Left kidney (tissue), 2 donors: Measurements from ENCODE around the gene FKBP1A. TPM values are rescaled to one million over a fixed set of nuclear protein-coding genes. Genes with fewer than 3 reads are reported as not detected.
"Not testable (repeated sequence)": the region's sequence is repeated elsewhere in the genome, so short reads cannot be mapped to it uniquely, and the experiment has no call there.

Source experiments
- DNase-seq: peaks from one replicate; pipeline ENCODE4 v3.0.0-alpha.2; 2013
- polyA plus RNA-seq: library from polyadenylated mRNA; unstranded; fragments of 120-200 nt; gene quantifications from one replicate; pipeline ENCODE4 v1.2.1, GENCODE V29; 2013; ENCODE audit not compliant: insufficient read length

Gene FKBP1A
- polyA plus RNA-seq, 1 donor, result 362 TPM

GRCh38 chr20:1420066-1420465 is 27.2 kb upstream of the FKBP1A start:
- DNase-seq, result no peak

DNA sequence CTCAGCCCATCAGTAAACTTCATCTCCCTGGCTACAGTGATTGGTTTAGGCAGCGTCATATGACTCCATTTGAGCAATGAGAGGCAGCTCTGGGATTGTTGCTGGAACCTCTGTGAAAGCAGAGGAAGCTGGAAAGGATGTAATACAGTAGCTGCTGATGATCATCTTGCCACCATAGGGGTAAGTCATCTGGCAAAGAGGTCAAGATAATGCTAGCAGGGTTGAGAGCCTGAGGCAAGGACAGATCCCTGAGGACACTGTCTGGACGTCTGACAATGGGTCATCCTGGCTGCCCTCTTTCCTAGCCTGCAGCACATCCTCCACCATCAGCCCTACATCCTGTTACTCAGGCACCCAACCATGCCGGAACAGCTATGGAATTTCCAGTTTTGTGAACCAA is 25.5 kb upstream of the FKBP1A start:
- DNase-seq, result no peak

DNA sequence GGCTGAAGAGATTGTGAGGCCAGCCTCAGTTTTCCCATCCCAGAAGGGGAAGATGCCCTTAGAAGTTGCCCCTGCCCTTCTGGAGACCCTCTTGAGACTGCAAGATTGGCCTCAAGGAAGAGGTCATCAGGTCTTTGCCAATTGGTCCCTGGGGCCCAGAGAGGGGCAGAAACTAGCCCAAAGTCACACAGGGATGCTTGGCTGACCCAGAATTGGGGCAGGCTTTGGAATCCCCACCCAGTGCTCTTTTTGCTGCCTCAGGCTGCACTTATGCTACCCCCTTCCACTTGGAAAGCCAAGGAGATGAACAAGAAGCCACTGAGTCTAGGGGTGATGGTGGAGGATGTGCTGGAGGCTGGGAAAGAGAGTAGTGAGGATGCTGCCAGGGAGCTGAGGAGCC is 24.9 kb upstream of the FKBP1A start:
- DNase-seq, result no peak

GRCh38 chr20:1417273-1417672 is 24.4 kb upstream of the FKBP1A start:
- no peak for DNase-seq

DNA sequence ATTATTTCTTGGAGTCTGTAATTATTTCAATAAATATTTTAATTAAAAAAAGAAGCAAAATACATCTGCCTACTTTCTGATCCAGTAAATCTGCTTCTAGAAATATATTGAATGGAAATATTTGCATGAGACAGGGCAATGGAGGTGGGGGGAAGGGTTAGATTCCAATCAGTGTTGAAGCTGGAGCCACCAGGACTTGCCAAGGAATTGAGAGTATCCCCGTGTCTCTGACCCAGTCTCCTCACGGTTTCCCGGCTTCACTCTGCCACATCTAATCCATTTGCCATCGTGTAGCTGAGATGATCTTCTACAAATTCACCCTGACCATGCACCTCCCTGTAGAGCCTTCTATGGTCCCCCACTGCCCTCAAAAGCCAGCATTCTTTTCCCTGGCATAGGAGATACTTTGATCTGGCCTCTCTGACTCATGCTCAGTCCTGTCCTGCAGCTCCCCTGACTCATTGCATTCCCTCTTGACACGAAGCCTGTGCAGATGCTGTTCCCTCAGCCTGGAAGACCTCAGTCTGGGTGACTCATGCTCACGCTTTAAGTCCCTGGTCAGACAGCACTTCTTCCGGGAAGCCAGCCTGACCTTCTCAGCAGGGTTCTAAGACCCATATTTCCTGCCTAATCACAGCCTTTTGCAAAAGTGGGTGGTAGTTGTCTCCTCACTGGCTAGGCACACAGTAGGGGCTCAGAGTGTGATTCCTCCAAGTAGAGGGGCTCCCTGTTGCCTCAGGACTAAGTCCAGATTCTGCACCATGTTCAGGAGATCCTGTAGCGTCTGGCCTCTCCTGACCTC is 23.0 kb upstream of the FKBP1A start:
- no peak for DNase-seq

- no peak for DNase-seq
Observed at GRCh38 chr20:1414982-1415381, 22.1 kb upstream of the FKBP1A start.

GRCh38 chr20:1405801-1406200 is 12.9 kb upstream of the FKBP1A start:
- DNase-seq, result no peak

DNA sequence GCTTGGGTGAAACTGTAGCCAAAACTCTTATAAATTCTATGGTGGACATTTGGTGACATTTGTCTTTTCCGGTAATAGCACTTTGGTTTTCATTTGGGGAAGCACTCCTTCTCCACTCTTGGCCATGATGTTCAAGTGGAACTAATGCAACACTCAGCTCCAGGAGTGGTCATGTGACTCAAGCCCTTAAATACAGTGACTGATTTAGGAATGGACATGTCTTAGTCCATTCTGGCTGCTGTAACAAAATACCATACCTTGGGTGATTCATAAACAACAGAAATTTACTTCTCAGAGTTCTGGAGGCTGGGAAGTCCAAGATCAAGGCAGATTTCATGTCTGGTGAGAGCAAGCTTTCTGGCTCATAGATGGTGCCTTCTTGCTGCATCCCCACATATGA is 10.8 kb upstream of the FKBP1A start:
- DNase-seq, result no peak

- DNase-seq, result no peak
Observed at GRCh38 chr20:1402149-1402548, 9.3 kb upstream of the FKBP1A start.

GRCh38 chr20:1401451-1401907 is 8.6 kb upstream of the FKBP1A start:
- no peak for DNase-seq

- DNase-seq, result not testable (repeated sequence)
Observed at GRCh38 chr20:1399678-1400366, 7.0 kb upstream of the FKBP1A start.

- DNase-seq, result not testable (repeated sequence)
Observed at GRCh38 chr20:1398185-1398584, 5.3 kb upstream of the FKBP1A start.

DNA sequence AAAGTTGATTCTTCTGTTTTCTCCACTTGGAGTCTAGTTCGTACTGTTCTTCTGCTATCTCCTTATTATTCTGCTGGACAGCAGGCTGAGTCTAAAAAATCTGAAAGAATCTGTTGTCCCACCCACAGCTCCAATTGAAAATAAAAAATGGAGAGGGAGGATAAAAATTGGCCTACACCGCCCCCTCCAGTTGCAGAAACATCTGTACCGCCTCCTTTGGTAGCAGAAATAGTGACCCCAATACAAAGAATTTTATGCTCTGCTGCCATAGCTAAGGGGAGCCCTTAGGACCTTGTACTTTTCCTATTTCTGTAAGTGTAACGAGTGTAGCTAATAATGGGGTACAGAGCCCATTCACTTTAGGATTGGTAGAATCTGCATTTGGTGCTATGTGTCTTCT is 4.9 kb upstream of the FKBP1A start:
- no peak for DNase-seq

DNA sequence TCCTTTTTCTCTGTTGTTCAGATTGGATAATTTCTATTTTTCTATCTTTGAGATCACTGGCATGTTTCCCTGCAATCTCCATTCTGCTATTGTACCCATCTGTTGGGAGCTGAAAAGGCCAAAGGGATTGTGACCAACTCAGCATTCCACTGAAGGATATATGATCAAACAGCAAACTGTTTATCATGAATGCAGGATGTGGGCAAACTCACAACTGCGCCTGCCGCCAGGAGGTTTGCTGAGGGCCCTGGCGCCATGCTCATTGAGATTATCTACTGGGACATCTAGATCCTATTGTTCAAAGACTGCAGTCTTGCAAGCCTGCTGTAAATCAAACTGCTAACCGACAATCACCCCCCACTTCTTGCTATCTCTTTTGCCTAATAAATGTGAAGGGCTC is 3.8 kb upstream of the FKBP1A start:
- no peak for DNase-seq

DNA sequence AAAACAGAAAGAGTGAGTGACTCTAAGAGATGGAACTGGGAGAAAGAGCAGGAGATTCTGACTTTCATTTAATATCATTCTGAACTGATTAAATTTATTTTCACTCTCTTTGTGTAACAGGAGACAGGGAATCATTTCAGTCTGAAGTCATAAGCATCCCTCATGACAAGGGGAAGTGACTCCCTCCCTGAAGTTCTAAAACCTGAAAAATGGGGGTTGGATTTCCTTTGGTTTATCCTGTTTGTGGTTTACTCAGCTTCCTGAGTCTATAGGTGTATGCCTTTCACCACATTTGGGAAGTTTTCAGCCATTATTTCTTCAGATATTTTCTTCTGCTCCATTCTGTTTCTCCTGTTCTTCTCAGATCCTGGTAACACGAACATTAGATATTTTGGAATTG is 3.4 kb upstream of the FKBP1A start:
- DNase-seq, result no peak

DNA sequence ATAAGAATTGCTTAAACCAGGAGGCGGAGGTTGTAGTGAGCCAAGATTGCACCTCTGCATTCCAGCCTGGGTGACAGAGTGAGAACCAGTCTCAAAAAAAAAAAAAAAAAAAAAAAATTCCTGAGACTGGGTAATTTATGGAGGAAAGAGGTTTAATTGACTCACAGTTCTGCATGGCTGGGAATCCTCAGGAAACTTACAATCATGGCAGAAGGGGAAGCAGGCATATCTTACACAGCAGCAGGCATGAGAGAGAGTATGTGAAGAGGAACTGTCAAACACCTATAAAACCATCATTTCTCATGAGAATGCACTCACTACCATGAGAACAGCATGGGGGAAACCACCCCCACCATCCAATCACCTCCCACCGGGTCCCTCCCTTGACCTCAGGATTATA is 1.8 kb upstream of the FKBP1A start:
- no peak for DNase-seq

DNA sequence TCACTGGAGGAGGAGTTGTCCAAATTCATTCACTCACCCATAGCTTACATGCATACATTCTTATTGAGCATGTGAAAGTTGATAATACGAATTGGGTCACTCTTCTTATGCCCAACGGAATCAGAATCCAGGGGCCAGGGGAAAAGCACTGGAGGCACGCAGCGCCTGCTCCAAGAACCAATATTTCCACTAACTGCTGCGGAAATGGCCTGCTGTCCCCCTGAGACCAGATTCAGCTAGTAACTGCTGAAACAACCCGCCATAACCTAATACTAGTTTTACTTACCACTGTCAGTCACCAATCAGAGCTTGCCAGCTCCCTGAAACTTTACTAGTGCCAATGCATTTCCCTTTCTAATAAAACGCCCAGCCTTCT is 641 bp upstream of the FKBP1A start:
- DNase-seq, result no peak

DNA sequence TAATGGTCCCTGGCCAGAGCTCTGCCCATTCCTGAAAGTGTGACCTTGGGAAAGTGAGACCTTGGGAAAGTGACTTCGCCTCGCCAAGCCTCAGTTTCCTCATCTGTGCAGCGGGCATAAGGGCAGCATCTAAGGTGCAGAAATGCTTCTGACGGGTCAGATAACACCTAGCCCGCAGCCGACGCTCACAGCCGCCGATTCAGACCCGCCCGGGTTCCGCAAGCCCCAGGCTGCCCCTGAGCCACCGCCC is 486 bp downstream of the FKBP1A start:
- DNase-seq, result no peak

DNA sequence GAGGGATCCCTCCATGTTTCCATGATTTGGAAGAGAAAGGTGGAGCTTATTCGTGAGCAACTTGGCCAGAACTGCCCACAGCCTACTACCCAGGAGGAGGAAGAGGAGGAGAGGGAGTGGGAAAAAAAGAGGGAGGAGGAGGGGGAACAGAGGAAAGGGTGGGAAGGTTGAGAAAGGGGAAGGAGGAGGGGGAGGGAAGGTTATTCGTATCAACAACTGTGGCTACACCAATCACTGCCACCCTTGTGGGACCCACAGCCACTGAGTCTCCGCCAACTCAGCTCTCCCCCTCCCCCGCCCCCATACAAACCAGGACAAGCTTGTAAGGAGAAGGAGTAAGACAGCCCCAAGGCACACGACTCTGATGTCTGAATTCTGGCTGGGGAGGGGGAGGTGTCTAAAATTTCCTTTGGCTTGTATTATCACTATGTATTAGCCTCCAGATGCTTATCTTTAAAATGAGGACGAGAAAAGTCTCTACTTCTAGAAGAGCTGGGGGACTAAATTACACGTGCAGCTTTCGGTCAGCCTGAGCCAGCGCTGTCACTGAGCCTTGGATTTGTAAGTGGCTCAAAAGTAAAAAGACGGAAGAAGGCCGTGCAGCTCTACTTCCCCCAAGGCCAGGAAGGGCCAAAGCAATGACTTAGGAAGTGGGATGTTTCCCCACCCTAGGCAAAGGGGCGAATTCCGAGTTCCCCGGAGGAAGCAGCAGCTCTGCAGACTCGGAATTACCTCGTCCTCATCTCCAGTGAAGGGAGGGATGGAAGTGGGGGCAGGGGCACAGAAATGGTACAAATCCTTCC is 1.0 kb downstream of the FKBP1A start:
- no peak for DNase-seq

DNA sequence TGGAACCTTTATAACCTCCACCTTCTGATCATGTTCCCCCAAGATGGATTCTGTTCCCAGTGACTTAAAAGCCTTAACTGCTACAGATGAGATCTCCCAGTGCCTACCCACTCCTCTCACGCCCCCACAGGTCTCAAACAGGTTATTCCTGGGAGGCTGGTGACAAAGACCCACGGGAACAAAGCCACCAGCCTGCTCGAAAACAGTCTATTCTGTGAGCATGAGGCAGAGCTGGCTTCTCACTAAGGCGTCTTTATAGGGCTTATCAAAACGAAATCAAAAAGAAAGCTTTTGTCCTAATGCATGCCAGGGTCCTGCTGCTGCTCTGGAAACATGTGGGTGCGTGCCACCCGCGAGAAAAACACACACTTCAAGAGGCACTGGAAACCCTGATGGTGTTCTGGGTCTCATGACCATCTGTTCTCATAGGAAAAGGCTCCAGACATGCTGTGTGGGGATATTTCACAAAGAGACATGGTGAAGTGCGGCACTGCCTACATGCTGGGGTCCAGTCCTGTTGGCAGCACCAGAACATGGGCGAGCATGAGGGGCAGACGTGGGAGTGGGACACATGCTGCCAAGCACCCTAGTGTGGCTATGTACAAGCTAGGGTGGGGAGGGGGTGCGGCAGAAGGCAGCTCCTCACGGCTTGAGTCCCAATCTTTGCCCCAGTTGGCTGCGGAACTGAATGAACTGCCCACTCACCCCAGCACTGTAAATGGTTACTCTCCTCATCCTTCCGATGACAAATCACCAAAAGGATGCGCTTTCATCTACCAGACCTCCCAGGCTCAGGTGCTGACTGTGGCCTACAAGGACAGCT is 2.1 kb downstream of the FKBP1A start:
- DNase-seq, result no peak

DNA sequence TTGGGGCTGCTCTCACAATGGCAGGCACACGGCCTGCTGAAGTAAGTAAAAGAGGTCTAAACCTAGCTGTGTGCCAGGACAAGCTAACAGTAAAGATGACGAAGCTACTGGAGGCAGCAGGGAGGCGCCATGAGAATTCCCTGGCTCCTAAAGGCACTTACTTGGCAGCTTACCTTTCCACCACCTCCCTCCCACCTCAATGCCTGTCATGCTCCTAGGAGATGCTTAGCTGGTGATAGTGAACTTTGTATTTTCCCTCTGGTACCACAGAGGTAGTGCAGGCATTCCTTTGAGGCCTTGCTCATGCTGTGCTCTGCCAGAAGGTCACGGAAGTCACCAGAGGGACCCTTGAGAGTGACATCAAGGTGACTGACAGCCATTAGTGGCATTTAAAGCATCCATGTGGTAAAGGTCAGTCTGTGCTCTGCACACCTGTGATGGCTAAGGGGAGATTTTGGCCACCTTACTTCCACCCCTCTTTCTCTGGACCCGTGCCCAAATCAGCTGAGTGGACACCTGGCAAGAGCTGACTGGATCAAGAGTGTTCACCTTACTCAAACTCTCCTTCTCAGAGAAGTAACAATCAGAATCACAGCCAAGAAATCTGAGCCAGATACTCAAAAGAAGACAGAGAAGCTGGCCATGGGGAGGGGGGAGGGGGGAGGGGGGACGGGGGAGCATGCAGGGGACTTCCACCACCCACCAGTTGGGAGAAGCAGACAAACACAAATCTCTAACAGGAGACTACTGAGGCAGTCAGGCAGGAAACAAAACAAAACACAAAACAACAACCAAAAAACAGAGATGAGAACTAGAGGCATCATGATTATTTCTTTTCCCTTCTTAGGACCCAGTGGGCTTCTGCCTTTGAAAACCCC is 2.9 kb downstream of the FKBP1A start:
- DNase-seq, result no peak
